GM13977 (cell line): ENCODE measurements around the gene TBC1D9.

Experiments used
- DNase-seq: peaks from one replicate; pipeline ENCODE4 v3.0.0; 2012; ENCODE audit warnings: low spot score
- CTCF ChIP-seq: IDR thresholded peaks from 2 replicates; pipeline ENCODE4 v1.5.1; 2012; ENCODE audit warnings: mild to moderate bottlenecking, control low read depth; ENCODE audit not compliant: insufficient read depth; ENCODE audit errors: extremely low read depth, missing control alignments
- in situ Hi-C: fragments of 300-500 bp; cut with MboI; formaldehyde crosslinking; loops from one replicate; pipeline ENCODE4 v1.12.0; 2022; ENCODE audit warnings: low sequenced_read_pairs, low pct_unique_long_range_greater_than_20kb, mixed read lengths, inconsistent platforms; ENCODE audit not compliant: unreplicated experiment

TBC1D9 gene

GRCh38 chr4:140706665-140707064 is 49.5 kb downstream of the TBC1D9 start:
- in situ Hi-C loops, result no loop called here
- TF ChIP-seq CTCF, result no peak
- DNase-seq, result no peak

GRCh38 chr4:140706276-140706625 is 49.9 kb downstream of the TBC1D9 start:
- TF ChIP-seq CTCF, result no peak
- in situ Hi-C loops, result no loop called here
- DNase-seq, result no peak

GRCh38 chr4:140705625-140706275 is 50.4 kb downstream of the TBC1D9 start:
- DNase-seq, result no peak
- TF ChIP-seq CTCF, result no peak
- in situ Hi-C loops, result no loop called here

GRCh38 chr4:140704964-140705363 is 51.2 kb downstream of the TBC1D9 start:
- no peak for DNase-seq
- in situ Hi-C loops, result no loop called here

GRCh38 chr4:140704392-140704960 is 51.7 kb downstream of the TBC1D9 start:
- in situ Hi-C loops, result no loop called here
- no peak for DNase-seq
- TF ChIP-seq CTCF, result no peak

More at GRCh38 chr4:140704964-140705363, 51.2 kb downstream of the TBC1D9 start:
- no peak for TF ChIP-seq CTCF

- in situ Hi-C loops, result no loop called here
- DNase-seq, result no peak
- no peak for TF ChIP-seq CTCF
Observed at GRCh38 chr4:140703463-140703862, 52.7 kb downstream of the TBC1D9 start.
